HL-60 (cell line): ENCODE results near the gene PRG3.

Experiments used
- CTCF ChIP-seq: IDR thresholded peaks from one replicate; pipeline ENCODE4 v1.5.1; 2011; ENCODE audit warnings: low read length, control low read depth, inconsistent platforms; ENCODE audit not compliant: insufficient read depth
- POLR2AphosphoS5 ChIP-seq: IDR thresholded peaks from 2 replicates; pipeline ENCODE4 v1.6.1; 2012; ENCODE audit warnings: low read depth
- REST ChIP-seq: IDR thresholded peaks from 2 replicates; pipeline ENCODE4 v1.6.1; 2012; ENCODE audit warnings: low read depth; ENCODE audit not compliant: insufficient replicate concordance

- TF ChIP-seq CTCF (no peak), POLR2AphosphoS5 (no peak), REST (no peak)
Observed at GRCh38 chr11:57341250-57341808, 39.6 kb downstream of the PRG3 start.
